ENCODE measurements around the gene CENPP.

- TF ChIP-seq CTCF (IDR thresholded peaks at IDR 0.05; ENCODE audit: insufficient read depth, low read depth, low read length): no peak
- no peak for TF ChIP-seq EZH2 (IDR thresholded peaks at IDR 0.05; ENCODE audit: insufficient read depth, low read length)
Measured at GRCh38 chr9:92333282-92333634, 7.5 kb downstream of the CENPP start.

Measured in astrocyte (in vitro differentiated cells and primary cell).